Upper lobe of left lung (tissue), 6 donors: ENCODE results near the gene ITPR1. TPM values are rescaled to one million over a fixed set of nuclear protein-coding genes. Genes with fewer than 3 reads are reported as not detected.

Experiments
- ATAC-seq, 2 donors: fragments of 200-7000 bp; cut with Tn5 transposase; one replicate each; pipeline ENCODE4 v1.9.1; 2022; ENCODE audit warnings: mild to moderate bottlenecking in 2 of 2, moderate library complexity in 2 of 2; ENCODE audit not compliant: low FRiP score in 2 of 2
- DNase-seq, 2 donors: peaks; one replicate each; pipeline ENCODE4 v3.0.0-alpha.2; 2019 to 2020
- H3K27ac ChIP-seq, 4 donors: fragments of 200-600 bp; sonication (generic); one replicate each; pipeline ENCODE4 v1.5.1; 2016 to 2019
- H3K27me3 ChIP-seq, 4 donors: fragments of 200-600 bp; sonication (generic); one replicate each; pipeline ENCODE4 v1.5.1; 2017 to 2019
- H3K36me3 ChIP-seq, 4 donors: fragments of 200-600 bp; sonication (generic); one replicate each; pipeline ENCODE4 v1.5.1; 2016 to 2019
- H3K4me1 ChIP-seq, 4 donors: fragments of 200-600 bp; sonication (generic); one replicate each; pipeline ENCODE4 v1.5.1; 2018 to 2019
- H3K4me3 ChIP-seq, 4 donors: fragments of 200-600 bp; sonication (generic); one replicate each; pipeline ENCODE4 v1.5.1; 2017 to 2019; ENCODE audit warnings: mild to moderate bottlenecking in 2 of 4, moderate library complexity in 1 of 4
- H3K9me3 ChIP-seq, 4 donors: fragments of 200-600 bp; sonication (generic); one replicate each; pipeline ENCODE4 v1.5.1; 2018 to 2019
- EP300 ChIP-seq, 4 donors: sonication (generic); formaldehyde crosslinking; IDR thresholded peaks; one replicate each; pipeline ENCODE4 v1.5.1; 2017; ENCODE audit warnings: antibody characterized with exemption in 4 of 4, control low read depth in 2 of 4
- POLR2A ChIP-seq, 4 donors: fragments of 450-650 bp; IDR thresholded peaks; one replicate each; pipeline ENCODE4 v1.5.1; 2016 to 2017; ENCODE audit warnings: antibody characterized with exemption in 4 of 4, mild to moderate bottlenecking in 2 of 4
- POLR2AphosphoS5 ChIP-seq, 2 donors: sonication (generic); formaldehyde crosslinking; IDR thresholded peaks; one replicate each; pipeline ENCODE4 v1.5.1; 2017; ENCODE audit warnings: antibody characterized with exemption in 2 of 2
- WGBS, 2 donors: methylation state at CpG; one replicate each; pipeline ENCODE4 v1.1.5; 2017 to 2018; 5-methylcytosine and 5-hydroxymethylcytosine counted together
- total RNA-seq, 6 donors: library from RNA; depleted of rRNA in 4 of 6; stranded (reverse); fragments of >200 nt in 4 of 6; gene quantifications; one replicate each; pipeline versions ENCODE4 v1.1.0 to v1.2.1, GENCODE V29; 2016 to 2021
- TF ChIP-seq, protein P1 (sequence below), 6 experiments: fragments of 450-650 bp in 4 of 6; fragments of 200-600 bp in 2 of 6; sonication (generic) in 2 of 6; IDR thresholded peaks; one replicate each; pipeline ENCODE4 v1.5.1; 2016 to 2019; ENCODE audit warnings: antibody characterized with exemption in 6 of 6
- donor health status: DM: no; HTN: no; CAD: no; lungs with moderate emphysema.
- donor health status: DM: no; HTN: yes; CAD: no; lungs with severe emphysema.

Gene ITPR1
- total RNA-seq, 6 donors from 2014 or later, result 55.5 to 136 (median 66.2) TPM

GRCh38 chr3:4476496-4476895 is 16.7 kb upstream of the ITPR1 start:
- DNase-seq (no peak), ATAC-seq (no peak)
- H3K27ac ChIP-seq, result no peak overlapping the region
- no peaks in the 10 kb centered on the region for H3K27me3 ChIP-seq
- H3K4me3 ChIP-seq, result no peak overlapping the region
- H3K9me3 ChIP-seq, result no peaks in the 10 kb centered on the region
- TF ChIP-seq POLR2A (IDR thresholded peaks at IDR 0.05), result no peak
- TF ChIP-seq, protein P1, sequence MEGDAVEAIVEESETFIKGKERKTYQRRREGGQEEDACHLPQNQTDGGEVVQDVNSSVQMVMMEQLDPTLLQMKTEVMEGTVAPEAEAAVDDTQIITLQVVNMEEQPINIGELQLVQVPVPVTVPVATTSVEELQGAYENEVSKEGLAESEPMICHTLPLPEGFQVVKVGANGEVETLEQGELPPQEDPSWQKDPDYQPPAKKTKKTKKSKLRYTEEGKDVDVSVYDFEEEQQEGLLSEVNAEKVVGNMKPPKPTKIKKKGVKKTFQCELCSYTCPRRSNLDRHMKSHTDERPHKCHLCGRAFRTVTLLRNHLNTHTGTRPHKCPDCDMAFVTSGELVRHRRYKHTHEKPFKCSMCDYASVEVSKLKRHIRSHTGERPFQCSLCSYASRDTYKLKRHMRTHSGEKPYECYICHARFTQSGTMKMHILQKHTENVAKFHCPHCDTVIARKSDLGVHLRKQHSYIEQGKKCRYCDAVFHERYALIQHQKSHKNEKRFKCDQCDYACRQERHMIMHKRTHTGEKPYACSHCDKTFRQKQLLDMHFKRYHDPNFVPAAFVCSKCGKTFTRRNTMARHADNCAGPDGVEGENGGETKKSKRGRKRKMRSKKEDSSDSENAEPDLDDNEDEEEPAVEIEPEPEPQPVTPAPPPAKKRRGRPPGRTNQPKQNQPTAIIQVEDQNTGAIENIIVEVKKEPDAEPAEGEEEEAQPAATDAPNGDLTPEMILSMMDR (IDR thresholded peaks at IDR 0.05), result no peak
- TF ChIP-seq EP300 (IDR thresholded peaks at IDR 0.05), result peak in 1 of 4 donors; percentile 46
- TF ChIP-seq POLR2AphosphoS5 (IDR thresholded peaks at IDR 0.05), result peak in 1 of 2 donors; percentile 47
- WGBS, 2 donors, result 20 to 41% methylated on average over 1 of the region's 1 CpG
- H3K4me1 ChIP-seq, result peaks cover 0 to 3% (median 0%) of the 10 kb centered on the region in 4 donors
- no peaks in the 10 kb centered on the region for H3K36me3 ChIP-seq

GRCh38 chr3:4478261-4478660 is 14.9 kb upstream of the ITPR1 start:
- 56 to 59% methylated on average over 3 of the region's 3 CpGs for WGBS, 2 donors
- H3K36me3 ChIP-seq, result no peaks in the 10 kb centered on the region
- peak in 1 of 2 donors; percentile 39 for ATAC-seq
- no peaks in the 10 kb centered on the region for H3K27me3 ChIP-seq
- H3K4me3 ChIP-seq, result no peak overlapping the region
- DNase-seq, result no peak
- H3K4me1 ChIP-seq, result peaks cover 0 to 3% (median 0%) of the 10 kb centered on the region in 4 donors
- H3K9me3 ChIP-seq, result no peaks in the 10 kb centered on the region
- peak overlapping the region in 1 of 4 donors; percentile 37 for H3K27ac ChIP-seq
- TF ChIP-seq, protein P1 (IDR thresholded peaks at IDR 0.05), result no peak
- TF ChIP-seq POLR2AphosphoS5 (IDR thresholded peaks at IDR 0.05), result no peak
- TF ChIP-seq POLR2A (IDR thresholded peaks at IDR 0.05), result no peak
- TF ChIP-seq EP300 (IDR thresholded peaks at IDR 0.05), result no peak

DNA sequence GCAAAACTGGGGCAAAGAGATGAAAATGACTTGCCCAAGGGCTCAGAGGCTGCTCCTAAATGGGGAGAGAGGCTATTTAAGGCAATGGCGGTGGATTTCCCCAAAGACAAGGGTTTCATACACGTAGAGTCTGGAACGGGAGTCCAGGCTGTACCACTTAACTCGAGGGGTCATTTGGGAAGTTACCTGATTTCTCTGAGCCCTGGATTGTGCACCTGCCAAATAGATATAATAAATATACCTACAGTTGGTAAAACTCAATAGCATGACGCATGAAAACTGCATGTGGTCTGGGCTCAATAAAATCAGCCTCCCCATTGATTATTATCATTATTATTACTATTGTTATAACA is 1.3 kb upstream of the ITPR1 start:
- H3K36me3 ChIP-seq, result no peaks in the 10 kb centered on the region
- peak overlapping the region in 1 of 4 donors; percentile 88 for H3K27ac ChIP-seq
- TF ChIP-seq POLR2A (IDR thresholded peaks at IDR 0.05) (no peak), POLR2AphosphoS5 (IDR thresholded peaks at IDR 0.05) (no peak), EP300 (IDR thresholded peaks at IDR 0.05) (no peak)
- TF ChIP-seq, protein P1 (IDR thresholded peaks at IDR 0.05), result no peak
- peak overlapping the region in 3 of 4 donors; percentile 70 to 94 (median 88) for H3K4me3 ChIP-seq
- ATAC-seq (no peak), DNase-seq (no peak)
- 20 to 35% methylated on average over 5 of the region's 5 CpGs for WGBS, 2 donors
- no peaks in the 10 kb centered on the region for H3K9me3 ChIP-seq
- no peaks in the 10 kb centered on the region for H3K27me3 ChIP-seq
- H3K4me1 ChIP-seq, result peaks cover 19 to 31% (median 25%) of the 10 kb centered on the region in 4 donors

DNA sequence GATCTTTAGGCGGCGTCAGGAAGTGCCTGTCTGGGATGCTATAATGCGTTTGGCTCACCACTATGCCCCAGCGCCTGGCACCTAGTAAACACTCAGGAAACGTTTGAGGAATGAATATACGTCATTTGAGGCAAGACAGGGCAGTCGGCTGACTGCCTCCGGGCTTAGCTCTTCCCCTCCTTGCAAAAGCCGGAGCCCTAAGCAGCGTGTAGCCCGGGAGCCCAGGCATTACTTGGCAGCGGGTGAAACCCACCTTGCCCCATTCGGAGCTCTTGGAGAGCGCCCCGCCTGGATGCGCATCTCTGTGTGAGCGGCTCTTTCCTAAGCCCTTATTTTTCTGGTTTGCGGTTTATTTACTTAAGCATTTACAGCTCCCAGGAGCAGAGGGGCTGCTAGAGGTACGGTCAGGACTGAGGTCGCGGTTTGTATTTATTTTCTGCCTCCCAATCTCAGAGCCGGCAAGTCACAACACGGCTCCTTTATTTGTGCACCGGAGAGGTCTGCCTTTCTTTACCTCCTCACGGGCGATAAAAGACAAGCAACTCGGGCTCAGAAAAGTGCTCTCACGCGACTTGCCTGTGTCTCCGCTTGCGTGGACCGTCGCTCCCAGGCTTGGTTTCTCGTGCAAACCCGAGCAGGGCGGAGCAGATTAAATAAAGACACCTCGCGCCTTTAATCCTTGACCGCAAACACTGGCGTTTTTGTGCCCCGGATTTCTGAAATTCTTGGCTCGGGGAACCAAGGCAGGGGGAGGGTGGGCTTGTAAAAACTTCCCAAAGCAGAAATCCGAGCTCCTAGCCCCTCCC is 737 bp upstream of the ITPR1 start:
- Histone ChIP-seq H3K27ac (peak overlapping the region; percentile 87 to 92 (median 88)), H3K4me3 (peak overlapping the region; percentile 70 to 94 (median 84)), H3K4me1 (peaks cover 19 to 31% (median 25%) of the 10 kb centered on the region in 4 donors), H3K27me3 (no peaks in the 10 kb centered on the region), H3K36me3 (no peaks in the 10 kb centered on the region), H3K9me3 (no peaks in the 10 kb centered on the region)
- peak in 3 of 4 donors; percentile 36 to 73 (median 51) for TF ChIP-seq POLR2A (IDR thresholded peaks at IDR 0.05)
- peak in 1 of 2 donors; percentile 55 for TF ChIP-seq POLR2AphosphoS5 (IDR thresholded peaks at IDR 0.05)
- TF ChIP-seq, protein P1 (IDR thresholded peaks at IDR 0.05), result no peak
- no peak for TF ChIP-seq EP300 (IDR thresholded peaks at IDR 0.05)
- ATAC-seq (peak; percentile 53 to 71), DNase-seq (peak; percentile 15 to 81)
- 0 to 1% methylated on average over 41 to 43 of the region's 43 CpGs for WGBS, 2 donors
